Sigmoid colon (tissue), 7 donors: ENCODE results near the gene USP54. TPM values are rescaled to one million over a fixed set of nuclear protein-coding genes. Genes with fewer than 3 reads are reported as not detected.
A peak's percentile ranks its signal among the peaks of the same experiment; 100 is the strongest.

Experiments
- DNase-seq: peaks from one replicate; pipeline ENCODE4 v3.0.0-alpha.2; 2019
- H3K27ac ChIP-seq, 4 donors: fragments of 200-600 bp; sonication (generic); one replicate each; pipeline ENCODE4 v1.5.1; 2016 to 2019; ENCODE audit warnings: mild to moderate bottlenecking in 1 of 4
- H3K27me3 ChIP-seq, 3 donors: fragments of 200-600 bp; sonication (generic); one replicate each; pipeline ENCODE4 v1.5.1; 2019; ENCODE audit warnings: mild to moderate bottlenecking in 1 of 3
- H3K36me3 ChIP-seq, 4 donors: fragments of 200-600 bp; sonication (generic); one replicate each; pipeline ENCODE4 v1.5.1; 2016 to 2019
- H3K4me1 ChIP-seq, 4 donors: fragments of 200-600 bp; sonication (generic); one replicate each; pipeline ENCODE4 v1.5.1; 2017 to 2019
- H3K4me3 ChIP-seq, 4 donors: fragments of 200-600 bp; sonication (generic); one replicate each; pipeline ENCODE4 v1.5.1; 2017 to 2019; ENCODE audit warnings: mild to moderate bottlenecking in 2 of 4, moderate library complexity in 1 of 4
- H3K9me3 ChIP-seq, 4 donors: fragments of 200-600 bp in 3 of 4; sonication (generic) in 3 of 4; one replicate each; pipeline versions ENCODE4 v1.5.1 to v1.6.1; 2013 to 2019
- CTCF ChIP-seq, 4 experiments: fragments of 450-650 bp in 3 of 4; fragments of 200-600 bp in 1 of 4; IDR thresholded peaks; one replicate each; pipeline ENCODE4 v1.5.1; 2016 to 2019; ENCODE audit warnings: antibody characterized with exemption in 4 of 4, mild to moderate bottlenecking in 3 of 4, moderate library complexity in 2 of 4
- EP300 ChIP-seq, 4 donors: sonication (generic); formaldehyde crosslinking; IDR thresholded peaks; one replicate each; pipeline ENCODE4 v1.6.1; 2017; ENCODE audit warnings: antibody characterized with exemption in 4 of 4
- POLR2A ChIP-seq, 2 donors: fragments of 450-650 bp; IDR thresholded peaks; one replicate each; pipeline ENCODE4 v1.6.1; 2016; ENCODE audit warnings: antibody characterized with exemption in 2 of 2, mild to moderate bottlenecking in 2 of 2, moderate library complexity in 2 of 2
- POLR2AphosphoS5 ChIP-seq, 4 donors: sonication (generic); formaldehyde crosslinking; IDR thresholded peaks; one replicate each; pipeline ENCODE4 v1.6.1; 2017; ENCODE audit warnings: antibody characterized with exemption in 4 of 4
- WGBS, 2 donors: extraction: QIAGEN DNeasy Blood & Tissue Kit; methylation state at CpG; one replicate each; pipeline ENCODE4 v1.1.7; 2013; 5-methylcytosine and 5-hydroxymethylcytosine counted together
- intact Hi-C: fragments of 100-400 bp; cut with DNase I; formaldehyde crosslinking; loops from one replicate; pipeline ENCODE4 v1.15.1; 2023
- polyA plus RNA-seq, 3 donors: library from polyadenylated mRNA; stranded (reverse); fragments of 200-250 nt; gene quantifications; one replicate each; pipeline ENCODE4 v1.2.3, GENCODE V29; 2013
- total RNA-seq, 4 donors: library from RNA; depleted of rRNA; stranded (reverse); fragments of >200 nt; gene quantifications; one replicate each; pipeline ENCODE4 v1.1.0, GENCODE V29; 2016
- donor health status: healthy with polysubstance abuse.
- donor health status: Bipolar disorder and iron deficiency.
- donor health status: healthy.

USP54 gene
- total and polyA plus RNA-seq, 7 donors, result 14.4 to 71.2 (median 30.8) TPM

DNA sequence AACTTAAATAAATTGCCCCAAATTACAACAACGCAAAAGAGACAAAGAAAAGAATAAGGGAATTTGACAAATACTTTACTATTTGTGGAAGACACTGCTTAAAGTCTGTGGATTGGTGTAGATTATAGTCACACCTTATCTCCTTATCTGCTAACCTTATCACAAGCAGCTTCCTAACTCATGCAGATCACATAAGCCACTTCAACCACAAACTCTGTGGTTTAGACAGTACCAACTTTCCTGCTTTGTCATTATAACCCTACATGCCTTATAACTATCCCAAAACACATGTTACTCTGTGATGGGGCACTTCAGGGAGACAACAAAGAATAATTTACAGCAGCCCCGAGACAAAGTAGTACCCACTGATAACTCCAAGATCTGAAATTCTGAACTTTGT, 53.9 kb downstream of the USP54 start:
- 71 to 91% methylated on average over 2 of the region's 2 CpGs for WGBS, 2 donors
- Histone ChIP-seq H3K27me3 (no peaks in the 10 kb centered on the region), H3K9me3 (no peaks in the 10 kb centered on the region), H3K27ac (no peak overlapping the region), H3K4me3 (no peak overlapping the region), H3K36me3 (peaks cover 5 to 81% (median 28%) of the 10 kb centered on the region in 4 donors), H3K4me1 (no peaks in the 10 kb centered on the region)
- no peak for TF ChIP-seq CTCF (IDR thresholded peaks at IDR 0.05)
- TF ChIP-seq POLR2AphosphoS5 (IDR thresholded peaks at IDR 0.05), result no peak
- TF ChIP-seq EP300 (IDR thresholded peaks at IDR 0.05), result no peak
- no peak for TF ChIP-seq POLR2A (IDR thresholded peaks at IDR 0.05)
- intact Hi-C loops, result no loop called here
- no peak for DNase-seq

DNA sequence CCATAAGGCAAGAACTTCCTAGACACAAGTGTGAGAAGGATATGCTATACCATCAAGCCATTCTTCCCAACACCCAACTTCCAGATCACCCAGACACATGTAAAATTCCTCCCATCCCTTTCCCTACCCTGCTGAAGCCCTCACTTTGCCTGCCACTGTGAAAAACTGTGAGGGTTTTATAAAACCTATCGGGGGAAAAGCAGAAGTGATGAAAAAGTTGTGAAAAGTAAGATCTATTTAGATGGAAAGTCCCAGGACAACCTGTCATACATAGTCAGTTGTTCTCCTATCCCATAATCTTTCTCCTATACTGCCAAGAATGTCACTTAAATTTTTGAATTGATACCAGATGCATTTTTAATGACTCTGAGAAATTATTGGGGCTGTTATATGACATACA, 56.3 kb downstream of the USP54 start:
- WGBS, 2 donors, result 88 to 95% methylated on average over 1 of the region's 1 CpG
- Histone ChIP-seq H3K27me3 (no peaks in the 10 kb centered on the region), H3K36me3 (peaks cover 5 to 77% (median 29%) of the 10 kb centered on the region in 4 donors), H3K27ac (no peak overlapping the region), H3K4me1 (no peaks in the 10 kb centered on the region), H3K4me3 (no peak overlapping the region), H3K9me3 (no peaks in the 10 kb centered on the region)
- TF ChIP-seq POLR2A (IDR thresholded peaks at IDR 0.05), result no peak
- DNase-seq, result no peak
- intact Hi-C loops, result no loop called here

DNA sequence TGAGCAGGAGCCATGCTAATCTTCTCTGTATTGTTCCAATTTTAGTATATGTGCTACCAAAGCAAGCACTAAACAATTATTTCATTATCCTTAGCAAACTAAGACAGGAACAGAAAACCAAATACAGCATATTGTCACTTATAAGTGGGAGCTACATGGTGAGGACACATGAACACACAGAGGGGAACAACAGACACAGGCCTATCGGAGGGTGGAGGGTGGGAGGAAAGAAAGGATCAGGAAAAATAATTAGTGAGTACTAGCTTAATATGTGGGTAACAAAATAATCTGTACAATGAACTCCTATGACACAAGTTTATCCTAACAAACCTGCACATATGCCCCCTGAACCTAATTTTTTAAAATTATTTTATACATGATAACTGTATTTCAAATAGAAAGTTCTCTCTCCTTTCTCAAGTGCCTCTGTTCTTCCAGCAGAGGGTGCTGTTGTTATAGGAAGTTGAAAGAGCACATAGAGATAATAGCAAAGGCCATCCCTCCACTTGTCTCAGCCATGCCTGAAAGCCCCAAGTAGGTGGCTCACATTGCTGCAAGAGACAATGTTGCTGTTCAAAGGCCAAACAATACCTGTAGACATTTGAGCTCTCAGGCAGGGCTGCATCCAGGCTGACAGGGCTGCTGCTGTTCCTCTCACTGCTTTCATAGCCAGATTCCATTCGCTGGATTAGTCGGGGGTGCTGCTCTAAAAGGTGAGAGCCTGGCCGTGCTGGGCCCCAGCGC, 61.9 kb downstream of the USP54 start:
- H3K4me3 ChIP-seq, result no peak overlapping the region
- H3K36me3 ChIP-seq, result peaks cover 13 to 77% (median 27%) of the 10 kb centered on the region in 4 donors
- H3K9me3 ChIP-seq, result no peaks in the 10 kb centered on the region
- H3K27ac ChIP-seq, result peak overlapping the region in 1 of 4 donors; percentile 4
- no peaks in the 10 kb centered on the region for H3K27me3 ChIP-seq
- WGBS, 2 donors, result 94 to 97% methylated on average over 5 of the region's 5 CpGs
- intact Hi-C loops, result loop anchor here (1.0 kb wide), 1 partner anchor 115 kb away; no protein-coding TSS in a partner anchor
- DNase-seq, result peak; percentile 67
- no peak for TF ChIP-seq POLR2A (IDR thresholded peaks at IDR 0.05)
- TF ChIP-seq CTCF (IDR thresholded peaks at IDR 0.05), result peak; percentile 57 to 85 (median 80)
- no peaks in the 10 kb centered on the region for H3K4me1 ChIP-seq

GRCh38 chr10:73522263-73522662, 68.9 kb downstream of the USP54 start:
- intact Hi-C loops, result no loop called here
- Histone ChIP-seq H3K36me3 (peaks cover 37 to 96% (median 51%) of the 10 kb centered on the region in 4 donors), H3K4me3 (no peak overlapping the region), H3K27me3 (no peaks in the 10 kb centered on the region), H3K27ac (no peak overlapping the region), H3K9me3 (no peaks in the 10 kb centered on the region), H3K4me1 (no peaks in the 10 kb centered on the region)
- WGBS, 2 donors, result 92% methylated on average over 1 of the region's 1 CpG
- no peak for DNase-seq
- TF ChIP-seq POLR2A (IDR thresholded peaks at IDR 0.05), result no peak
- TF ChIP-seq POLR2AphosphoS5 (IDR thresholded peaks at IDR 0.05), result no peak
- TF ChIP-seq CTCF (IDR thresholded peaks at IDR 0.05), result no peak
- no peak for TF ChIP-seq EP300 (IDR thresholded peaks at IDR 0.05)

DNA sequence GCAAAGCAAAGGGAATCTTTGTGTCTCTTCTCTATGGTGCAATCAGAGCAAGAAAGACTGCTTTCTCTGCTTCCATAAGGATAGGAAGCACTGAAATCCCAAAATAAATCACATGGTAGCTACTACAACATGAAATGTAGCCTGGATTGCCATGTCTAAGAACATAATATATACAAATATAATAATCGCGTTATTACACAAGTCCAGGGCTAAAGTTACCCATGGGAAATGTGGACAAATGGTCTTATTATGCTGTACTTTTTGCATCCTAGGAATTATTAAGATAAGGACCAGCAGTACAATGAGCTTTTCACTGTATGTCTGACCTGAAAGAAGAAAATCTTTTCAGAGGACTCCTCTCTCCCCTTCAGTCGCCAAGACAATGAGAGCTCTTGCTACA, 71.8 kb downstream of the USP54 start:
- WGBS, 2 donors, result 95 to 97% methylated on average over 3 of the region's 3 CpGs

More for the DNA sequence above, 71.8 kb downstream of the USP54 start:
- intact Hi-C loops, result no loop called here
- Histone ChIP-seq H3K27ac (no peak overlapping the region), H3K4me3 (no peak overlapping the region), H3K36me3 (peaks cover 32 to 98% (median 55%) of the 10 kb centered on the region in 4 donors), H3K4me1 (no peaks in the 10 kb centered on the region), H3K27me3 (no peaks in the 10 kb centered on the region), H3K9me3 (no peaks in the 10 kb centered on the region)
- TF ChIP-seq EP300 (IDR thresholded peaks at IDR 0.05) (no peak), CTCF (IDR thresholded peaks at IDR 0.05) (no peak), POLR2AphosphoS5 (IDR thresholded peaks at IDR 0.05) (no peak), POLR2A (IDR thresholded peaks at IDR 0.05) (no peak)
- no peak for DNase-seq
